Measurements from ENCODE around the gene CDSN.

DNA sequence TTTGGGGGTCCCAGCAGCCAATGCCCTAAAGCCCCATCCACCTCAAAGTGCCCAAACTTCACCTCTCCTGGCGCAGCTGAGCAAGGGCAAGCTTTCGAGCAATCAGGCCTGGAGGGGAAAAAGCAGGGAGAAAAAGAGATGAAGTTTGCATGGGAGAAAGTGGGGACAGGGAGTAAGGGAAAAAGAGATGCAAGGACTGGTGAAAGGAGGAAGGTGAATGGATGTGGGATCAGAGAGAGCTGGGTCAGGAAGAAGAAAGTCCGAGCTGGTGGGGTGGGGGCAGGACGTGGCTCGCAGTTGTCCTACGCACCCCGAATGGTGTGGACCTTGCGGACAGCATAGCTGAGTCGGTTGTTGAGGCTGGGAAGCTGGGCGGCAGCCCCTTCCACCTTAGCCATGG, 25.1 kb upstream of the CDSN start:
- TF ChIP-seq ZFX (IDR thresholded peaks at IDR 0.05) (no peak), CTCF (conservative IDR thresholded peaks at IDR 0.05) (no peak)
